HCT116 (cell line): ENCODE measurements around the gene STRBP. TPM values are rescaled to one million over a fixed set of nuclear protein-coding genes. Genes with fewer than 3 reads are reported as not detected.

Source experiments
- ATAC-seq: fragments of 200-7000 bp; cut with Tn5 transposase; 2 replicates; pipeline ENCODE4 v1.9.1; 2020; ENCODE audit warnings: mild to moderate bottlenecking, moderate library complexity
- BruUV-seq: library from RNA; stranded (reverse); fragments of 400-500 nt; replicated peaks from 2 replicates; lab custom pipeline; 2021; lab: Mats Ljungman, UMichigan
- CTCF ChIA-PET: fragments of 300-600 bp; sonication (Branson Sonifier 250); formaldehyde crosslinking; loops from one replicate; lab custom pipeline; 2021; ENCODE audit warnings: antibody characterized with exemption; lab: Charles Lee
- POLR2A ChIA-PET: fragments of 300-600, 350-600 bp; sonication (Branson Sonifier 250); formaldehyde crosslinking; loops from one replicate; lab custom pipeline; 2021; ENCODE audit warnings: antibody characterized with exemption; lab: Charles Lee
- RAD21 ChIA-PET, 2 experiments: fragments of 300-600 bp; sonication (Branson Sonifier 250); formaldehyde crosslinking; loops; one replicate each; lab custom pipeline; 2023; ENCODE audit warnings: low total read pairs in 2 of 2; ENCODE audit not compliant: uncharacterized antibody in 2 of 2, unreplicated experiment in 2 of 2, low non-redundant PET in 1 of 2; lab: Charles Lee
- DNase-seq: peaks from one replicate; pipeline ENCODE4 v3.0.0-alpha.2; 2010; ENCODE audit warnings: low read depth, low spot score
- H2AFZ ChIP-seq: fragments of 200-600 bp; shearing (Covaris generic), sonication (generic); 2 replicates; pipeline ENCODE4 v1.6.1; 2017; ENCODE audit warnings: low read depth, mixed run types, mixed read lengths, antibody characterized with exemption, low read length; ENCODE audit not compliant: poor library complexity, severe bottlenecking
- H3K27ac ChIP-seq: 2 replicates; pipeline ENCODE4 v1.5.1; 2012; ENCODE audit warnings: low read depth, low read length
- H3K27me3 ChIP-seq: fragments of 200-600 bp; sonication (generic); 2 replicates; pipeline ENCODE4 v1.6.1; 2016; ENCODE audit warnings: mixed run types, low read length, mixed read lengths; ENCODE audit not compliant: insufficient read depth
- H3K36me3 ChIP-seq, 2 experiments: fragments of 200-500 bp in 1 of 2; fragments of 200-600 bp in 1 of 2; sonication (Bioruptor generic) in 1 of 2; sonication (generic) in 1 of 2; 2 replicates each; pipeline versions ENCODE4 v1.5.1 to v1.6.1; 2014 to 2016; ENCODE audit warnings: low read length in 2 of 2, inconsistent platforms in 1 of 2, mixed read lengths in 1 of 2, mixed run types in 1 of 2; ENCODE audit not compliant: insufficient read depth in 2 of 2, control insufficient read depth in 1 of 2
- H3K4me1 ChIP-seq, 2 experiments: fragments of 200-600 bp in 1 of 2; sonication (generic) in 1 of 2; 2 replicates each; pipeline versions ENCODE4 v1.5.1 to v1.6.1; 2012 to 2017; ENCODE audit warnings: low read length in 2 of 2, inconsistent platforms in 1 of 2, mild to moderate bottlenecking in 1 of 2, mixed read lengths in 1 of 2, mixed run types in 1 of 2, moderate library complexity in 1 of 2; ENCODE audit not compliant: insufficient read depth in 2 of 2, control insufficient read depth in 1 of 2
- H3K4me2 ChIP-seq: fragments of 200-600 bp; sonication (generic); 2 replicates; pipeline ENCODE4 v1.6.1; 2017; ENCODE audit warnings: mixed run types, low read length, mixed read lengths
- H3K4me3 ChIP-seq, 2 experiments: fragments of 200-600 bp in 1 of 2; sonication (generic) in 1 of 2; replicated peaks in 1 of 2; 2 replicates each; pipeline ENCODE4 v1.5.1; 2011 to 2016; ENCODE audit warnings: low read length in 2 of 2, control low read depth in 1 of 2, low read depth in 1 of 2, mild to moderate bottlenecking in 1 of 2, mixed read lengths in 1 of 2, mixed run types in 1 of 2
- H3K79me2 ChIP-seq: fragments of 200-600 bp; sonication (generic); 2 replicates; pipeline ENCODE4 v1.6.1; 2017; ENCODE audit warnings: mild to moderate bottlenecking, mixed run types, low read length, moderate library complexity, mixed read lengths; ENCODE audit not compliant: insufficient read depth
- H3K9ac ChIP-seq: fragments of 200-600 bp; sonication (generic); 2 replicates; pipeline ENCODE4 v1.6.1; 2016; ENCODE audit warnings: low read length, mixed read lengths
- H3K9me2 ChIP-seq: fragments of 200-600 bp; sonication (generic), shearing (Covaris generic); 2 replicates; pipeline ENCODE4 v1.6.1; 2017; ENCODE audit warnings: mixed run types, mild to moderate bottlenecking, moderate library complexity; ENCODE audit not compliant: insufficient read depth
- H3K9me3 ChIP-seq, 2 experiments: fragments of 200-500 bp in 1 of 2; fragments of 200-600 bp in 1 of 2; sonication (Bioruptor generic) in 1 of 2; sonication (generic) in 1 of 2; 2 replicates each; pipeline ENCODE4 v1.6.1; 2014 to 2017; ENCODE audit warnings: low read length in 2 of 2, mixed read lengths in 2 of 2, inconsistent platforms in 1 of 2, low read depth in 1 of 2, mild to moderate bottlenecking in 1 of 2, mixed run types in 1 of 2, moderate library complexity in 1 of 2; ENCODE audit not compliant: control insufficient read depth in 1 of 2, insufficient read depth in 1 of 2
- H4K20me1 ChIP-seq: fragments of 200-600 bp; sonication (generic), shearing (Covaris generic); 2 replicates; pipeline ENCODE4 v1.6.1; 2017; ENCODE audit warnings: mixed run types, mild to moderate bottlenecking, moderate library complexity; ENCODE audit not compliant: insufficient read depth
- CEBPB ChIP-seq: IDR thresholded peaks from 2 replicates; pipeline ENCODE4 v1.6.1; 2012; ENCODE audit warnings: low read depth
- EGR1 ChIP-seq: IDR thresholded peaks from 2 replicates; pipeline ENCODE4 v1.6.1; 2012; ENCODE audit warnings: low read depth
- ZBTB33 ChIP-seq: IDR thresholded peaks from 2 replicates; pipeline ENCODE4 v1.6.1; 2011; ENCODE audit warnings: mild to moderate bottlenecking, low read length, moderate library complexity; ENCODE audit not compliant: insufficient replicate concordance; ENCODE audit errors: extremely low read depth
- ZFX ChIP-seq: fragments of 450-650 bp; IDR thresholded peaks from 2 replicates; pipeline ENCODE4 v1.6.1; 2017
- ZNF274 ChIP-seq: fragments of 200-500 bp; sonication (Bioruptor generic); IDR thresholded peaks from 2 replicates; pipeline ENCODE4 v1.6.1; 2014; ENCODE audit warnings: mild to moderate bottlenecking, low read depth, low read length, inconsistent platforms
- intact Hi-C: fragments of 100-400 bp; cut with micrococcal nuclease; formaldehyde crosslinking; loops from 2 replicates; pipeline ENCODE4 v1.10.0; 2022
- total RNA-seq: library from RNA; stranded (reverse); gene quantifications from one replicate; pipeline ENCODE4 v1.2.1, GENCODE V29; 2021; ENCODE audit not compliant: unreplicated experiment

Gene STRBP
- total RNA-seq, 1 experiment from 2014 or later, result 30.4 TPM

- no TSS peak for BruUV-seq
- no peaks in the 10 kb centered on the region for H4K20me1 ChIP-seq
- no peak for TF ChIP-seq ZFX
- TF ChIP-seq CEBPB, result no peak
- TF ChIP-seq ZBTB33, result no peak
- no peak for TF ChIP-seq ZNF274
- no peak for DNase-seq
- ChIA-PET RAD21 (no interaction called here), CTCF (no interaction called here), POLR2A (no interaction called here)
- no peaks in the 10 kb centered on the region for H3K27me3 ChIP-seq
- H3K9ac ChIP-seq, result no peak overlapping the region
- H2AFZ ChIP-seq, result no peak overlapping the region
- H3K4me1 ChIP-seq, result peaks cover 11 to 15% of the 10 kb centered on the region in 2 experiments; a peak in 3 of 4 replicates
- H3K79me2 ChIP-seq, result no peaks in the 10 kb centered on the region
- ATAC-seq, result no peak
- H3K9me2 ChIP-seq, result no peaks in the 10 kb centered on the region
- no peak overlapping the region for H3K4me2 ChIP-seq
- H3K27ac ChIP-seq, result no peak overlapping the region
- intact Hi-C loops, result no loop called here
- no peaks in the 10 kb centered on the region for H3K9me3 ChIP-seq
- no peaks in the 10 kb centered on the region for H3K36me3 ChIP-seq
- no peak overlapping the region for H3K4me3 ChIP-seq
These were observed 15.1 kb upstream of the STRBP start for GRCh38 chr9:123283455-123283854.

GRCh38 chr9:123283048-123283408, 14.6 kb upstream of the STRBP start:
- no peak for TF ChIP-seq EGR1
- TF ChIP-seq, all 23 proteins: peak for 0
- H4K20me1 ChIP-seq, result no peaks in the 10 kb centered on the region
- no peaks in the 10 kb centered on the region for H3K27me3 ChIP-seq
- ChIA-PET POLR2A (no interaction called here), CTCF (no interaction called here), RAD21 (no interaction called here)
- no peaks in the 10 kb centered on the region for H3K36me3 ChIP-seq
- peak overlapping the region; percentile 65 for H3K4me2 ChIP-seq
- intact Hi-C loops, result no loop called here
- H3K9me3 ChIP-seq, result no peaks in the 10 kb centered on the region
- peaks cover 11 to 15% of the 10 kb centered on the region in 2 experiments; a peak in 3 of 4 replicates for H3K4me1 ChIP-seq
- H3K9ac ChIP-seq, result no peak overlapping the region
- no peak overlapping the region for H2AFZ ChIP-seq
- BruUV-seq, result no TSS peak
- no peak overlapping the region for H3K4me3 ChIP-seq
- no peak overlapping the region for H3K27ac ChIP-seq
- ATAC-seq (peak; percentile 37; the same call in 1 of the 2 replicates), DNase-seq (no peak)
- H3K9me2 ChIP-seq, result no peaks in the 10 kb centered on the region
- H3K79me2 ChIP-seq, result no peaks in the 10 kb centered on the region
